IMR-90 (cell line): ENCODE data around the gene HADHA. TPM values are rescaled to one million over a fixed set of nuclear protein-coding genes. Genes with fewer than 3 reads are reported as not detected.

Experiments
- ATAC-seq: fragments of 200-7000 bp; cut with Tn5 transposase; 2 replicates; pipeline ENCODE4 v1.9.1; 2020; ENCODE audit warnings: low read depth, mild to moderate bottlenecking, moderate library complexity
- BruUV-seq: library from RNA; stranded (reverse); fragments of 400-500 nt; replicated peaks from 2 replicates; lab custom pipeline; 2021; lab: Mats Ljungman, UMichigan
- CTCF ChIA-PET: fragments of 300-600 bp; formaldehyde crosslinking; extraction: SDS; loops from one replicate; lab custom pipeline; 2021; ENCODE audit warnings: antibody characterized with exemption; lab: Yijun Ruan, JAX
- POLR2A ChIA-PET: fragments of 300-600 bp; sonication (Branson Sonifier 250); formaldehyde crosslinking; loops from one replicate; lab custom pipeline; 2022; ENCODE audit warnings: antibody characterized with exemption; ENCODE audit not compliant: unreplicated experiment; lab: Charles Lee
- DNase-seq: peaks from one replicate; pipeline ENCODE4 v3.0.0; 2013
- H2AFZ ChIP-seq: replicated peaks from 2 replicates; pipeline ENCODE3; 2013; ENCODE audit warnings: low read length, mild to moderate bottlenecking; ENCODE audit not compliant: poor library complexity
- H2AK5ac ChIP-seq: 2 replicates; pipeline ENCODE4 v1.6.1; 2013; ENCODE audit warnings: low read depth, low read length, inconsistent platforms
- H2AK9ac ChIP-seq: replicated peaks from 2 replicates; pipeline ENCODE3; 2013; ENCODE audit warnings: mild to moderate bottlenecking, low read depth, low read length, moderate library complexity; ENCODE audit not compliant: poor library complexity
- H2BK120ac ChIP-seq: 2 replicates; pipeline ENCODE4 v1.6.1; 2013; ENCODE audit warnings: low read depth, low read length, inconsistent platforms
- H2BK15ac ChIP-seq: 3 replicates; pipeline ENCODE4 v1.6.1; 2013; ENCODE audit warnings: low read depth, low read length, inconsistent platforms
- H2BK20ac ChIP-seq: 2 replicates; pipeline ENCODE4 v1.6.1; 2013; ENCODE audit warnings: low read depth, mild to moderate bottlenecking, inconsistent platforms, low read length, moderate library complexity
- H2BK5ac ChIP-seq: 2 replicates; pipeline ENCODE4 v1.6.1; 2013; ENCODE audit warnings: mild to moderate bottlenecking, low read depth, low read length, inconsistent platforms; ENCODE audit not compliant: poor library complexity, severe bottlenecking
- H3K14ac ChIP-seq: replicated peaks from 2 replicates; pipeline ENCODE4 v1.6.1; 2013; ENCODE audit warnings: low read depth, low read length, inconsistent platforms
- H3K18ac ChIP-seq: 2 replicates; pipeline ENCODE4 v1.6.1; 2013; ENCODE audit warnings: low read depth, low read length, control low read depth
- H3K23ac ChIP-seq: 2 replicates; pipeline ENCODE4 v1.6.1; 2013; ENCODE audit warnings: low read depth, low read length, inconsistent platforms
- H3K27ac ChIP-seq: 2 replicates; pipeline ENCODE4 v1.5.1; 2013; ENCODE audit warnings: mild to moderate bottlenecking, control low read depth, low read length; ENCODE audit not compliant: insufficient read depth
- H3K27me3 ChIP-seq: 2 replicates; pipeline ENCODE4 v1.6.1; 2013; ENCODE audit warnings: low read length; ENCODE audit not compliant: control insufficient read depth, insufficient read depth
- H3K36me3 ChIP-seq: 2 replicates; pipeline ENCODE4 v1.6.1; 2013; ENCODE audit warnings: low read length, mixed read lengths; ENCODE audit not compliant: control insufficient read depth, insufficient read depth
- H3K4ac ChIP-seq: 2 replicates; pipeline ENCODE4 v1.6.1; 2013; ENCODE audit warnings: low read depth, low read length, inconsistent platforms
- H3K4me1 ChIP-seq: 2 replicates; pipeline ENCODE4 v1.6.1; 2013; ENCODE audit warnings: low read length, mixed read lengths; ENCODE audit not compliant: control insufficient read depth, insufficient read depth
- H3K4me2 ChIP-seq: 2 replicates; pipeline ENCODE4 v1.6.1; 2013; ENCODE audit warnings: low read depth, mild to moderate bottlenecking, control low read depth, low read length, moderate library complexity
- H3K4me3 ChIP-seq: 2 replicates; pipeline ENCODE4 v1.5.1; 2013; ENCODE audit warnings: low read depth, mild to moderate bottlenecking, control low read depth, low read length, moderate library complexity; ENCODE audit not compliant: insufficient read depth
- H3K56ac ChIP-seq: 2 replicates; pipeline ENCODE4 v1.6.1; 2013; ENCODE audit warnings: low read length, inconsistent platforms; ENCODE audit not compliant: insufficient read depth; ENCODE audit errors: extremely low read depth
- H3K79me1 ChIP-seq, 2 experiments: 2 replicates each; pipeline ENCODE4 v1.6.1; 2013; ENCODE audit warnings: low read length in 2 of 2, inconsistent platforms in 1 of 2, low read depth in 1 of 2
- H3K9ac ChIP-seq: 2 replicates; pipeline ENCODE4 v1.6.1; 2013; ENCODE audit warnings: low read depth, low read length, control low read depth
- H3K9me1 ChIP-seq: 2 replicates; pipeline ENCODE4 v1.6.1; 2013; ENCODE audit warnings: low read length, inconsistent platforms; ENCODE audit not compliant: insufficient read depth
- H3K9me3 ChIP-seq: 2 replicates; pipeline ENCODE4 v1.6.1; 2013; ENCODE audit warnings: low read length; ENCODE audit not compliant: control insufficient read depth, insufficient read depth
- H4K20me1 ChIP-seq: 2 replicates; pipeline ENCODE4 v1.6.1; 2013; ENCODE audit warnings: low read length, inconsistent platforms; ENCODE audit not compliant: insufficient read depth
- H4K5ac ChIP-seq: 2 replicates; pipeline ENCODE4 v1.6.1; 2013; ENCODE audit warnings: mild to moderate bottlenecking, low read depth, low read length, control low read depth
- H4K8ac ChIP-seq, 2 experiments: 2 replicates each; pipeline ENCODE4 v1.6.1; 2013; ENCODE audit warnings: low read depth in 2 of 2, low read length in 2 of 2, control low read depth in 1 of 2, inconsistent platforms in 1 of 2
- H4K91ac ChIP-seq: 2 replicates; pipeline ENCODE4 v1.6.1; 2013; ENCODE audit warnings: low read depth, low read length, inconsistent platforms; ENCODE audit not compliant: insufficient read depth
- BHLHE40 ChIP-seq: fragments of 150-350 bp; IDR thresholded peaks from 2 replicates; pipeline ENCODE4 v1.6.1; 2016; ENCODE audit warnings: mild to moderate bottlenecking, low read depth, low read length
- CHD1 ChIP-seq: IDR thresholded peaks from 2 replicates; pipeline ENCODE4 v1.6.1; 2012; ENCODE audit warnings: low read depth, low read length, improper control_type of control experiment
- FOS ChIP-seq: fragments of 150-350 bp; IDR thresholded peaks from 2 replicates; pipeline ENCODE4 v1.6.1; 2016; ENCODE audit warnings: low read depth, low read length
- MAFK ChIP-seq: IDR thresholded peaks from 2 replicates; pipeline ENCODE4 v1.6.1; 2012; ENCODE audit warnings: low read depth, low read length, improper control_type of control experiment
- MAZ ChIP-seq: IDR thresholded peaks from 2 replicates; pipeline ENCODE4 v1.6.1; 2012; ENCODE audit warnings: low read depth, mild to moderate bottlenecking, low read length, improper control_type of control experiment, moderate library complexity, borderline replicate concordance
- MXI1 ChIP-seq: IDR thresholded peaks from 2 replicates; pipeline ENCODE4 v1.6.1; 2012; ENCODE audit warnings: low read depth, mild to moderate bottlenecking, low read length, moderate library complexity, borderline replicate concordance
- NFE2L2 ChIP-seq: fragments of 150-350 bp; IDR thresholded peaks from 2 replicates; pipeline ENCODE4 v1.6.1; 2016; ENCODE audit warnings: low read depth, mild to moderate bottlenecking, low read length
- POLR2A ChIP-seq: IDR thresholded peaks from 2 replicates; pipeline ENCODE4 v1.6.1; 2012; ENCODE audit warnings: mild to moderate bottlenecking, low read depth, low read length
- RAD21 ChIP-seq: IDR thresholded peaks from 2 replicates; pipeline ENCODE4 v1.6.1; 2012; ENCODE audit warnings: low read length, improper control_type of control experiment
- RCOR1 ChIP-seq: IDR thresholded peaks from 2 replicates; pipeline ENCODE4 v1.6.1; 2012; ENCODE audit warnings: mild to moderate bottlenecking, low read length, improper control_type of control experiment; ENCODE audit not compliant: insufficient replicate concordance
- RFX5 ChIP-seq: IDR thresholded peaks from 2 replicates; pipeline ENCODE4 v1.8.0; 2012; ENCODE audit warnings: low read depth, mild to moderate bottlenecking, low read length, moderate library complexity
- SMC3 ChIP-seq: fragments of 150-350 bp; IDR thresholded peaks from 2 replicates; pipeline ENCODE4 v1.6.1; 2016; ENCODE audit warnings: low read depth, mild to moderate bottlenecking, antibody characterized with exemption, low read length, moderate library complexity
- WGBS, 2 experiments: methylation state at CpG; one replicate each; pipeline versions ENCODE4 v1.1.5 to v1.1.7; 2013; ENCODE audit warnings: missing lambda C conversion rate in 2 of 2; ENCODE audit not compliant: insufficient read length in 1 of 2; ENCODE audit errors: extremely low coverage in 2 of 2; 5-methylcytosine and 5-hydroxymethylcytosine counted together
- dilution Hi-C: fragments of 300-500 bp; cut with HindIII; formaldehyde crosslinking; loops from one replicate; pipeline ENCODE4 v1.14.3; 2018; ENCODE audit warnings: low sequenced_read_pairs; ENCODE audit not compliant: unreplicated experiment
- in situ Hi-C: fragments of 300-500 bp; cut with MboI; formaldehyde crosslinking; loops from 3 replicates; pipeline ENCODE4 v1.14.3; 2019; ENCODE audit warnings: low sequenced_read_pairs, inconsistent platforms, mixed read lengths
- intact Hi-C: fragments of 100-400 bp; cut with micrococcal nuclease; formaldehyde crosslinking; loops from 2 replicates; pipeline ENCODE4 v1.10.0; 2022
- polyA plus RNA-seq, 3 experiments: library from polyadenylated mRNA; depleted of rRNA; stranded (reverse); fragments of >200 nt; gene quantifications; 2 replicates each; pipeline ENCODE4 v1.2.3, GENCODE V29; 2012; ENCODE audit warnings: low replicate concordance in 1 of 3
- total RNA-seq: library from RNA; depleted of rRNA; stranded (reverse); fragments of >200 nt; gene quantifications from 2 replicates; pipeline ENCODE4 v1.2.3, GENCODE V29; 2012
- TF ChIP-seq, protein P1 (sequence below): conservative IDR thresholded peaks from 2 replicates; pipeline ENCODE4 v1.5.1; 2012; ENCODE audit warnings: mild to moderate bottlenecking, low read depth, low read length, improper control_type of control experiment
- TF ChIP-seq, protein P2 (sequence below): fragments of 150-350 bp; IDR thresholded peaks from 2 replicates; pipeline ENCODE4 v1.6.1; 2016; ENCODE audit warnings: low read depth, mild to moderate bottlenecking, low read length, moderate library complexity, borderline replicate concordance

HADHA gene
- total and polyA plus RNA-seq, 2 of the 4 experiments (the other 2 are of a cell fraction), result 52.7 to 111 TPM

DNA sequence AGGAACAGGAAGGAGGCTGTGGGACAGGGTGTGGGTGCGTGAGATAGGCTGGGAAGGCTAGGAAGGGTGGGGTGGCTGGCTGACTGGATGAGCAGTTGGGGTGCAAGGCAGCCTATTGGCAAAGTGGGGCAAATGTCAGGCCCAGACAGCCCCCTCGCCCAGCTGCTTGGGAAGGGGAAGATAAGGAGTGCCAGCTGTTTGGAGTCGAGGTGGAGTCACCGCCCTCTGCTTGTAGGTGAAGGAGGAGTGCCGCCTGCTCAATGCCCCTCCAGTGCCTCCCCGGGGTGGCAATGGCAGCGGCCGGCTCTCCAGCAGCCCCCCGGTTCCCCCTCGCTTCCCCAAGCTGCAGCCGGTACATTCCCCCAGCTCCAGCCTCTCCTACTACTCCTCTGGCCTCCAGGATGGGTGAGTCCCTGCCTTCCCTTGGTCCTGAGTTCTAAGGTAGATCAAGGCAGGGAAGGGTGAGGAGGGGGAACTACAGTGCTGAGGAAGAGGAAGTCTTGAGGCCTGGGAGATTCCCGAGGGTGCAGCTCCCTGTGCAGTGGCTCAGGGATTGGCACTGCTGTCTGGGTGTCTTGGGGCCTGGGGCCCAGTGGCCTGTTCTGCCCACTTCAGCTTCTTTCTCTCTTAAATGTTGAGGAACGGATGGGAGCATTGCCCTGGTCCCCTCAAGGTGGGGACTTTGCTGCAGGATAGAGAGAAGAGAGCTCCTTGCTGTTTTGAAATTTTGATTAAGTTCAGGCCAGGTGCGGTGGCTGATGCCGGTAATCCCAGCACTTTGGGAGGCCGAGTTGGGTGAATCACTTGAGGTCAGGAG, 58.3 kb downstream of the HADHA start:
- Histone ChIP-seq H3K9me3 (no peaks in the 10 kb centered on the region), H3K27ac (no peak overlapping the region), H3K79me1 (no peaks in the 10 kb centered on the region), H4K8ac (no peak overlapping the region), H2AK9ac (peak overlapping the region; percentile 81), H3K4me1 (no peaks in the 10 kb centered on the region), H4K91ac (no peak overlapping the region), H2AFZ (peak overlapping the region; percentile 11), H2BK120ac (no peak overlapping the region), H3K4ac (no peak overlapping the region), H3K36me3 (peaks cover 10% of the 10 kb centered on the region), H3K9me1 (peaks cover 10% of the 10 kb centered on the region; the same call in 1 of the 2 replicates), H3K27me3 (no peaks in the 10 kb centered on the region; the same call in 1 of the 2 replicates), H3K56ac (no peak overlapping the region), H3K23ac (no peak overlapping the region), H3K14ac (no peak overlapping the region), H2BK15ac (no peak overlapping the region), H2AK5ac (no peak overlapping the region; the same call in 1 of the 2 replicates), H3K9ac (no peak overlapping the region), H4K5ac (no peak overlapping the region), H2BK20ac (no peak overlapping the region), H3K18ac (no peak overlapping the region), H4K20me1 (0 out of 2 replicates have a peak, but pooled peaks cover 3% of the 10 kb centered on the region), H2BK5ac (no peak overlapping the region), H3K4me3 (no peak overlapping the region), H3K4me2 (peak overlapping the region; percentile 50; the same call in 1 of the 2 replicates)
- ATAC-seq (no peak), DNase-seq (no peak)
- ChIA-PET CTCF (no interaction called here), POLR2A (interaction anchor here (1.1 kb wide), 1 partner anchor 8 kb away, joined by 3 read pairs; no protein-coding TSS in a partner anchor)
- dilution Hi-C loops, result no loop called here
- intact Hi-C loops, result no loop called here
- no TSS peak for BruUV-seq
- WGBS, 2 experiments, result 86% methylated on average over 4 of the region's 16 CpGs; no CpG with 5 or more reads in 1 of the 2 experiments
- in situ Hi-C loops, result no loop called here
- TF ChIP-seq RAD21, result no peak
- TF ChIP-seq FOS, result no peak
- no peak for TF ChIP-seq RFX5
- TF ChIP-seq MAFK, result no peak
- TF ChIP-seq MAZ, result no peak
- TF ChIP-seq MXI1, result no peak
- TF ChIP-seq NFE2L2, result no peak
- no peak for TF ChIP-seq RCOR1
- TF ChIP-seq, protein P1, sequence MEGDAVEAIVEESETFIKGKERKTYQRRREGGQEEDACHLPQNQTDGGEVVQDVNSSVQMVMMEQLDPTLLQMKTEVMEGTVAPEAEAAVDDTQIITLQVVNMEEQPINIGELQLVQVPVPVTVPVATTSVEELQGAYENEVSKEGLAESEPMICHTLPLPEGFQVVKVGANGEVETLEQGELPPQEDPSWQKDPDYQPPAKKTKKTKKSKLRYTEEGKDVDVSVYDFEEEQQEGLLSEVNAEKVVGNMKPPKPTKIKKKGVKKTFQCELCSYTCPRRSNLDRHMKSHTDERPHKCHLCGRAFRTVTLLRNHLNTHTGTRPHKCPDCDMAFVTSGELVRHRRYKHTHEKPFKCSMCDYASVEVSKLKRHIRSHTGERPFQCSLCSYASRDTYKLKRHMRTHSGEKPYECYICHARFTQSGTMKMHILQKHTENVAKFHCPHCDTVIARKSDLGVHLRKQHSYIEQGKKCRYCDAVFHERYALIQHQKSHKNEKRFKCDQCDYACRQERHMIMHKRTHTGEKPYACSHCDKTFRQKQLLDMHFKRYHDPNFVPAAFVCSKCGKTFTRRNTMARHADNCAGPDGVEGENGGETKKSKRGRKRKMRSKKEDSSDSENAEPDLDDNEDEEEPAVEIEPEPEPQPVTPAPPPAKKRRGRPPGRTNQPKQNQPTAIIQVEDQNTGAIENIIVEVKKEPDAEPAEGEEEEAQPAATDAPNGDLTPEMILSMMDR, result no peak
- no peak for TF ChIP-seq SMC3
- TF ChIP-seq BHLHE40, result no peak
- TF ChIP-seq, protein P2, sequence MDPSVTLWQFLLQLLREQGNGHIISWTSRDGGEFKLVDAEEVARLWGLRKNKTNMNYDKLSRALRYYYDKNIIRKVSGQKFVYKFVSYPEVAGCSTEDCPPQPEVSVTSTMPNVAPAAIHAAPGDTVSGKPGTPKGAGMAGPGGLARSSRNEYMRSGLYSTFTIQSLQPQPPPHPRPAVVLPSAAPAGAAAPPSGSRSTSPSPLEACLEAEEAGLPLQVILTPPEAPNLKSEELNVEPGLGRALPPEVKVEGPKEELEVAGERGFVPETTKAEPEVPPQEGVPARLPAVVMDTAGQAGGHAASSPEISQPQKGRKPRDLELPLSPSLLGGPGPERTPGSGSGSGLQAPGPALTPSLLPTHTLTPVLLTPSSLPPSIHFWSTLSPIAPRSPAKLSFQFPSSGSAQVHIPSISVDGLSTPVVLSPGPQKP, result no peak
- no peak for TF ChIP-seq CHD1
- no peak for TF ChIP-seq POLR2A
